ENCODE results near the gene PSMB9. TPM values are rescaled to one million over a fixed set of nuclear protein-coding genes. Genes with fewer than 3 reads are reported as not detected.
A peak's percentile ranks its signal among the peaks of the same experiment; 100 is the strongest.

PSMB9 gene
- total and polyA plus RNA-seq, 9 of the 15 experiments (the other 6 are each of a cell fraction or from before 2014, with no cell fraction given): 1.1 to 3.7 (median 2.4) TPM

DNA sequence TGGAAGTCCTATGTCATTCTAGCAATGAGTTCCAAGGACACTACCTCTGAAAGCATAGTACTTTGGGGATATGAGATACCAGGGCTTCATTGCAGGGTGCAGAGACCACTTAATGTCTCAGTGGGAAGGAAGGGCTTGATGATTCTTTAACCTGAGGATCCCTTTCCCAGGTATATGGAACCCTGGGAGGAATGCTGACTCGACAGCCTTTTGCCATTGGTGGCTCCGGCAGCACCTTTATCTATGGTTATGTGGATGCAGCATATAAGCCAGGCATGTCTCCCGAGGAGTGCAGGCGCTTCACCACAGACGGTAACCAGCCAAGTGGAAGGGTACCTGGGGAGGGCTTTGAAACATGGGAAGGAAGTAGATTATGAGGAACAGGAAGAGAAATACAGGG lies 4.2 kb downstream of the PSMB9 start:
- Histone ChIP-seq H3K79me2 (ENCODE audit: control insufficient read depth, insufficient read depth, low read length) (no peaks in the 10 kb centered on the region), H3K4me1 (replicated peaks in 1 of 2; ENCODE audit: control insufficient read depth in 2 of 2, insufficient read depth in 2 of 2, low read length in 2 of 2) (peaks cover 21 to 23% of the 10 kb centered on the region in 2 experiments), H3K27ac (ENCODE audit: extremely low read depth, low read depth, low read length) (no peak overlapping the region), H3K27me3 (ENCODE audit: control insufficient read depth in 2 of 2, insufficient read depth in 2 of 2, low read length in 2 of 2) (peaks cover 13 to 27% of the 10 kb centered on the region in 2 experiments; a peak in 4 of 5 replicates), H4K20me1 (replicated peaks; ENCODE audit: control insufficient read depth, insufficient read depth, low read length) (0 out of 2 replicates have a peak, but pooled peaks cover 8% of the 10 kb centered on the region), H3K36me3 (ENCODE audit: control insufficient read depth, insufficient read depth, low read length) (no peaks in the 10 kb centered on the region), H3K4me3 (no peak overlapping the region), H2AFZ (ENCODE audit: low read depth, low read length) (no peak overlapping the region), H3K9me1 (ENCODE audit: control insufficient read depth, insufficient read depth, low read length) (no peaks in the 10 kb centered on the region), H3K4me2 (ENCODE audit: insufficient read depth, low read length) (no peak overlapping the region), H3K9ac (ENCODE audit: insufficient read depth in 1 of 2, low read depth in 2 of 2, low read length in 2 of 2) (no peak overlapping the region), H3K9me3 (replicated peaks; ENCODE audit: control insufficient read depth, insufficient read depth, low read depth, low read length) (no peaks in the 10 kb centered on the region)
- 11% methylated on average over 5 of the region's 5 CpGs for WGBS (ENCODE audit: insufficient coverage, low coverage, missing lambda C conversion rate)
- POLR2A ChIA-PET: interaction anchor here (0.6 to 7.5 kb wide), 7 partner anchors 10 to 116 kb away, joined by 3 to 56 read pairs (median 5); partner anchors contain the start of gene TAP2
- CTCF ChIA-PET (ENCODE audit: low intra/inter-chr PET ratio): interaction anchor here (0.7 kb wide), 1 partner anchor 58 kb away, joined by 3 read pairs; no protein-coding TSS in a partner anchor
- DNase-seq (ENCODE audit: extremely low read depth in 1 of 4, low spot score in 3 of 4): no peak
- TF ChIP-seq MTA2 (IDR thresholded peaks at IDR 0.05; ENCODE audit: low read depth): no peak
- peak; percentile 73 for TF ChIP-seq MAFK (IDR thresholded peaks at IDR 0.05; ENCODE audit: low read length)
- TF ChIP-seq, protein P1, sequence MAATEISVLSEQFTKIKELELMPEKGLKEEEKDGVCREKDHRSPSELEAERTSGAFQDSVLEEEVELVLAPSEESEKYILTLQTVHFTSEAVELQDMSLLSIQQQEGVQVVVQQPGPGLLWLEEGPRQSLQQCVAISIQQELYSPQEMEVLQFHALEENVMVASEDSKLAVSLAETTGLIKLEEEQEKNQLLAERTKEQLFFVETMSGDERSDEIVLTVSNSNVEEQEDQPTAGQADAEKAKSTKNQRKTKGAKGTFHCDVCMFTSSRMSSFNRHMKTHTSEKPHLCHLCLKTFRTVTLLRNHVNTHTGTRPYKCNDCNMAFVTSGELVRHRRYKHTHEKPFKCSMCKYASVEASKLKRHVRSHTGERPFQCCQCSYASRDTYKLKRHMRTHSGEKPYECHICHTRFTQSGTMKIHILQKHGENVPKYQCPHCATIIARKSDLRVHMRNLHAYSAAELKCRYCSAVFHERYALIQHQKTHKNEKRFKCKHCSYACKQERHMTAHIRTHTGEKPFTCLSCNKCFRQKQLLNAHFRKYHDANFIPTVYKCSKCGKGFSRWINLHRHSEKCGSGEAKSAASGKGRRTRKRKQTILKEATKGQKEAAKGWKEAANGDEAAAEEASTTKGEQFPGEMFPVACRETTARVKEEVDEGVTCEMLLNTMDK (IDR thresholded peaks at IDR 0.05; ENCODE audit: borderline replicate concordance, insufficient read depth, low read depth, low read length, poor library complexity, severe bottlenecking): no peak
- TF ChIP-seq MAFF (IDR thresholded peaks at IDR 0.05; ENCODE audit: low read length): peak; percentile 73
- no peak for TF ChIP-seq ZNF165 (CRISPR knock-in tag; IDR thresholded peaks at IDR 0.05; ENCODE audit: borderline replicate concordance)
- TF ChIP-seq C11orf30 (IDR thresholded peaks at IDR 0.05; ENCODE audit: low read depth): peak; percentile 84
- TF ChIP-seq ZNF316 (IDR thresholded peaks at IDR 0.05): peak; percentile 88
- peak; percentile 88 for TF ChIP-seq MAFG (tag; conservative IDR thresholded peaks at IDR 0.05)
- in situ Hi-C loops (cut with MboI): no loop called here
- no TSS peak for BruUV-seq (replicated peaks)
- intact Hi-C loops (cut with micrococcal nuclease): no loop called here
- no peak for FAIRE-seq
- no peak for ATAC-seq

Measured in K562 (cell line).